HG03045 (cell line): Measurements from ENCODE around the gene PCED1A.
A peak's percentile ranks its signal among the peaks of the same experiment; 100 is the strongest.

ENCODE experiments used
- ATAC-seq: cut with Tn5 transposase; IDR thresholded peaks from one replicate; pipeline ENCODE4 v1.9.1; 2021; ENCODE audit warnings: mild to moderate bottlenecking, moderate library complexity; ENCODE audit not compliant: unreplicated experiment

The PCED1A gene

GRCh38 chr20:2840138-2840966 lies at the start of gene PCED1A, which contains the start of gene VPS16:
PCED1A (minus strand) TSS chr20:2840655; CDS start chr20:2839912, 743 bp downstream.
VPS16 (plus strand) TSS chr20:2840745; CDS start chr20:2840775, 30 bp downstream.
- peak; percentile 96 for ATAC-seq

GRCh38 chr20:2889797-2890196 lies 49.3 kb upstream of the PCED1A start:
- no peak for ATAC-seq

GRCh38 chr20:2889209-2889608 lies 48.8 kb upstream of the PCED1A start:
- no peak for ATAC-seq

DNA sequence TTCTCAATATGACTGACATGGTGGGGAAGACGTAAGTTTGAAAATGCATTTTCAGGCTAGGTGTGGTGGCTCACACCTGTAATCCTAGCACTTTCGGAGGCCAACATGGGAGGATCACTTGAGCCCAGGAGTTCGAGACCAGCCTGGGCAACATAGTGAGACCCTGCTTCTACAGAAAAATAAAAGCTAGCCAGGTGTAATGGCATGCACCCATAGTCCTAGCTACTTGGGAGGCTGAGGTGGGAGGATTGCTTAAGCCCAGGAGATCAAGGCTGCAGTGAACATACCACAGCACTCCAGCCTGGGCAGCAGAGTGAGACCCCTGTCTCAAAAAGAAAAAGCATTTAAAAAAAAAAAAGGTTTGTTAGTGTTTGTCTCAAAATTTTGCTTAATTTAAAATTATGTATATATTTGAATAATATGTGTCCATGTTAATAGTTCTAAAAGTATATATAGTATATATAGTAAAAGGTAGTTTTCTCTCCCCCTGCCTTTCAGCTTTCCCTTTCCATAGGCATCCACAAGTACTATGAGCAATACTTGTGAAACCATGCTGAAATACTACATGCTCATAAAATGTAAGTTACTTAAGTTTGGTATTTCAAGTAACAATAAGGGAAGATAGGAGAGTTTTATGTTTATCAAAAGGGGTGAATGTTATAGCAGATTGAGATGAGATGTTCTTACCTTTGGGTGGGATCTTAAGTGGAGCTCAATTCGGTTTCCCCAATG lies 47.9 kb upstream of the PCED1A start:
- no peak for ATAC-seq

- ATAC-seq = no peak
Measured at GRCh38 chr20:2887715-2888114, 47.3 kb upstream of the PCED1A start.

- no peak for ATAC-seq
Measured at GRCh38 chr20:2883726-2884637, 43.5 kb upstream of the PCED1A start.

- ATAC-seq = no peak
Measured at GRCh38 chr20:2880650-2881049, 40.2 kb upstream of the PCED1A start.

- ATAC-seq = no peak
Measured at GRCh38 chr20:2879146-2879545, 38.7 kb upstream of the PCED1A start.

GRCh38 chr20:2878515-2878914 lies 38.1 kb upstream of the PCED1A start:
- ATAC-seq = no peak

DNA sequence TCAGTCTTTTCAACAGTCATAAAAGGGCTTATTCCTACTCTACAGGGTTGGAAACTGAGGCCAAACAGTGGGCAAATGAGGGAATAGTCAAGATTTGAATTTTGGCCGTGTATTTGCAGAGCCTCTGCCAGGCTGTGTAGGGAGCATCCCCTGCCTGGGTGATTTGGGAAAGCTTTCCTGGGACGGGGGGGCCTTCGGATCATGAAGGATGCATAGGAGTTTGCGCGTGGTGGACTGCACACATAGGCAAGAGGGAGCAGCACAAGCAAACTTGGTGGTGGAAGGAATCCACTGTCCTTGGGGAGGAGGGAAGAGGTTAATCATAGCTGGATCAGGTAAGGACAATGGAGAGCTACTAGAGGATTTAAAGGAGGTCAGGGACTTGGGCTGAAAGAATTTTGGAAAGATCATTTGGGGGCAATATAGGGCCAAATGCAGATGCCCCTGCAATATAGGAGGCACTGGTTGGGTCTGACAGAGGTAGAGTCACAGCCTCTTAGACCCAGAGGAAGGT lies 35.3 kb upstream of the PCED1A start:
- no peak for ATAC-seq

DNA sequence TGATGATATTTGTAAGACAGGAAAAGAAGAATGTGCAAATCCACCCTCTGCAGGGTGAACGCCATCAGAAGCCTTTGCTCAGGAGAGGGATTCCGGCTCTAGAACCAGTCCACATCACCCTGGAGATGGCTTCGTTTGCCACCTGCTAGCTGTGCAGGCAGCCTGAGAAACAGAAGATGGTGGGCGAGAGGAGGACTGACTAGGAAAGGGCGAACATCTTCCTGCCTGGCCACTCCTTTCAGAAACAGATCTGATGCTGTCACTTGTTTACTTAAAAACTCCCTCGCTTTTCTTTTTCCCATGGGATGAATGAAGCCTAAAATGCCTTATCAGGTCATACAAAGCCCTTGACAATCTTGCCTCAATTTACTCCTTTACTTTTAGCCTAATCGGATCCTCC lies 34.0 kb upstream of the PCED1A start:
- ATAC-seq = no peak

GRCh38 chr20:2873747-2874041 lies 33.2 kb upstream of the PCED1A start:
- peak; percentile 50 for ATAC-seq

GRCh38 chr20:2873010-2873746 lies 32.7 kb upstream of the PCED1A start, which contains the start of gene PTPRA:
PTPRA (plus strand) TSS chr20:2873481; CDS start chr20:2964278, 90,797 bp downstream.
- ATAC-seq = peak; percentile 92

DNA sequence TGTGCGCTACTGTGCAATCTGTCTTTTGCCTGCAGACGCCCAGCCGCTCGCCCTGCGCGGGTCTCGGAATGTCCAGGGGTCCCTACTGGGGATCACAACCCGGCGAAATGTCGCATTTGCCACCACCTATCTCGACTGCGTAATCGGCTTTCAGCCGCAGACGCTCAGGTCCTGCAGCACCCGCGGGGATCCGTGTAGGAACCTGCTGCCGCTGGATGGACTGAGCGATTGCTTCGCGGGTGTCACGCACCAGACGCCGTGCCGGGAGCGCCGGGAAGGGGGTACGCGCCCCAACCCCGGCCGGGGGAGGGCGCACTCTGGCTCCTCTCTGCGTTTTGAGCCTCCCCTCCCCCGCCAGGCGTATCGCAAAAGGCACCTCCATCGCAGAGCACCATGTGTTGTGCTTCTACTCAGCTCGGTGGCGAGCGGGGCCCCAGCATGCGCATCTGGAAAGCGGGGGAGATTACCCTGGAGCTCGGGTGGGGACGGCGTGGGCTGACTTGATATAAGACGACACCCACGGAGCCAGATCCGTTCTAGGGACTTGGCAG lies 32.1 kb upstream of the PCED1A start:
- peak; percentile 35 for ATAC-seq

DNA sequence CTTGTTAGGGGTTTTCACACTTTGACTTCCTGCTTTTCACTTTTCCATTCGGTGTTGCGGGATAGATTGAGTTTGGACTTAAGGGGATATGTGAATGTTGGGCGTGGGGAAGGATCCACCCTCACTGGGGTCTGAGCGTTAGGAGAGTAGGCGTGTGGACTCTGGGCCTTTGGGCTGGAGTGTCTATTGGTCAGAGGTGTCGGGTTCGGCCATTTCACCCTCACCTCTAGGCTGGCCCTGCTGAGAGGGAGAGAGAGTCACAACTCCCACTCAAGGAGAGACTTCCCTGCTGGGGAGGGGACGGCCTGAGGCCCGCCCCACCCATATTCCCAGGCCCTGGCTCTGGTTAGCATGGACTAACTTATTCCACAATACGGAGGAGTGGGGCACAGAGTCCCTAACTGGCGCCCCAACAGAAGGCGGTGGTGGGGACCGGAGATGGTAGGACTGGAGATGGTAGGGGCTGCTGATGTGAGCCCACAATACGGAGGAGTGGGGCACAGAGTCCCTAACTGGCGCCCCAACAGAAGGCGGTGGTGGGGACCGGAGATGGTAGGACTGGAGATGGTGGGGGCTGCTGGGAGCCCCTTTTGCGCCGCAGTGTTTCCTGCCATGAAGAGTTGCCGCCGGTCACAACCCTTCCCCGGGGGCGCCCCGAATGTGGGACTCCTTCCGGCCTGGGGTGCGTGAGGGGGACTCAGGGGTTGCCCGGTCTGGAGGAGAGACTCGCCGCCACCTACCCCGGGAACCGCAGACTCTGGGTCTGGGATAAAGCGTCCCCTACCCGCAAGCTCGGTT lies 31.4 kb upstream of the PCED1A start:
- no peak for ATAC-seq

- no peak for ATAC-seq
Measured at GRCh38 chr20:2871111-2871465, 30.6 kb upstream of the PCED1A start.

- ATAC-seq = no peak
Measured at GRCh38 chr20:2869381-2869780, 28.9 kb upstream of the PCED1A start.

- no peak for ATAC-seq
Measured at GRCh38 chr20:2867081-2867864, 26.8 kb upstream of the PCED1A start.
